Peyer's patch (tissue), 4 donors: ENCODE measurements around the gene SREK1IP1.
"Not testable (repeated sequence)": the region's sequence is repeated elsewhere in the genome, so short reads cannot be mapped to it uniquely, and the experiment has no call there.

Experiments
- POLR2A ChIP-seq, 2 donors: fragments of 450-650 bp; IDR thresholded peaks; one replicate each; pipeline ENCODE4 v1.5.1; 2017; ENCODE audit warnings: antibody characterized with exemption in 2 of 2, mild to moderate bottlenecking in 2 of 2, moderate library complexity in 2 of 2
- TF ChIP-seq, protein P1 (sequence below), 6 experiments: fragments of 450-650 bp in 4 of 6; fragments of 200-600 bp in 2 of 6; sonication (generic) in 1 of 6; IDR thresholded peaks; one replicate each; pipeline ENCODE4 v1.5.1; 2017 to 2019; ENCODE audit warnings: antibody characterized with exemption in 6 of 6, mild to moderate bottlenecking in 3 of 6, moderate library complexity in 1 of 6

DNA sequence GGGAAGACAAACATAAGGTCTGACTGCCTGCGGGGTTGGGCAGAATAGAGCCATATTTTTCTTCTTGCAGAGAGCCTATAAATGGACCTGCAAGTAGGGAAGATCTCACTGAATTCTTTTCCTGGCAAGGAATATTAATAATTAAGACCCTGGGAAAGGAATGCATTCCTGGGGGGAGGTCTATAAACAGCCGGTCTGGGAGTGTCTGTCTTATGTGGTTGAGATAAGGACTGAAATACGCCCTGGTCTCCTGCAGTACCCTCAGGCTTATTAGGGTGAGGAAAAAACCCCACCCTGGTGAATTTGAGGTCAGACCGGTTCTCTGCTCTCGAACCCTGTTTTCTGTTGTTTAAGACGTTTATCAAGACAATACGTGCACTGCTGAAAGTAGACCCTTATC is 72.1 kb downstream of the SREK1IP1 start:
- TF ChIP-seq, protein P1, sequence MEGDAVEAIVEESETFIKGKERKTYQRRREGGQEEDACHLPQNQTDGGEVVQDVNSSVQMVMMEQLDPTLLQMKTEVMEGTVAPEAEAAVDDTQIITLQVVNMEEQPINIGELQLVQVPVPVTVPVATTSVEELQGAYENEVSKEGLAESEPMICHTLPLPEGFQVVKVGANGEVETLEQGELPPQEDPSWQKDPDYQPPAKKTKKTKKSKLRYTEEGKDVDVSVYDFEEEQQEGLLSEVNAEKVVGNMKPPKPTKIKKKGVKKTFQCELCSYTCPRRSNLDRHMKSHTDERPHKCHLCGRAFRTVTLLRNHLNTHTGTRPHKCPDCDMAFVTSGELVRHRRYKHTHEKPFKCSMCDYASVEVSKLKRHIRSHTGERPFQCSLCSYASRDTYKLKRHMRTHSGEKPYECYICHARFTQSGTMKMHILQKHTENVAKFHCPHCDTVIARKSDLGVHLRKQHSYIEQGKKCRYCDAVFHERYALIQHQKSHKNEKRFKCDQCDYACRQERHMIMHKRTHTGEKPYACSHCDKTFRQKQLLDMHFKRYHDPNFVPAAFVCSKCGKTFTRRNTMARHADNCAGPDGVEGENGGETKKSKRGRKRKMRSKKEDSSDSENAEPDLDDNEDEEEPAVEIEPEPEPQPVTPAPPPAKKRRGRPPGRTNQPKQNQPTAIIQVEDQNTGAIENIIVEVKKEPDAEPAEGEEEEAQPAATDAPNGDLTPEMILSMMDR (IDR thresholded peaks at IDR 0.05), result not testable (repeated sequence)
- not testable (repeated sequence) for TF ChIP-seq POLR2A (IDR thresholded peaks at IDR 0.05)
